ENCODE results near the gene XYLT1.

XYLT1 gene

DNA sequence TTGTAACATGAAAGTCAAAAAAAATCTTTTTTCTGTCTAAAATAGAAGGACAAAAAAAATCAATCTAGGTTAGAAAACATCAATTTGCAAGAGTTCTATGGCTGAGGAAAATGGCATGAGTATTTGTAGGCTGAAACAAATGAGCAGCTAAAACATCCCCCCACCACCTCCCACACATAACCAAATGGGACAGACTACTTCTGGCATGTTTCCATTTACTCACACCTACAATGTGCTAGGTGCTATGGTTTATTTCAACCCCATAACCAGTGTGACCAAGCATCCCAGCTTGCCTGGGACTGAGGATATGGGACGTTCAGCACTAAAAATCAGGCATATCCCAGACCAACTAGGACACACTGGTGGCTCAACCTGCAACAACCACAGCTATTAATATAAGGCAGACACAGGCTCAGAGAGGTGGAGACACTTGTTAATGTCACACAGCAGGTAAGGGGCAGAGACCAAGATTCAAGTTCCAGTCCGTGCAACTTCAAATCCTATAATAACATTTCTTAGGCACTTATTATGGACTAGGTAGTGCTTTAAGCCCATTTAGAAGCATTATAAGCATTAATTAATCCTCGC lies 96.0 kb downstream of the XYLT1 start:
- no peak for DNase-seq (ENCODE audit: low read depth, low spot score)

DNA sequence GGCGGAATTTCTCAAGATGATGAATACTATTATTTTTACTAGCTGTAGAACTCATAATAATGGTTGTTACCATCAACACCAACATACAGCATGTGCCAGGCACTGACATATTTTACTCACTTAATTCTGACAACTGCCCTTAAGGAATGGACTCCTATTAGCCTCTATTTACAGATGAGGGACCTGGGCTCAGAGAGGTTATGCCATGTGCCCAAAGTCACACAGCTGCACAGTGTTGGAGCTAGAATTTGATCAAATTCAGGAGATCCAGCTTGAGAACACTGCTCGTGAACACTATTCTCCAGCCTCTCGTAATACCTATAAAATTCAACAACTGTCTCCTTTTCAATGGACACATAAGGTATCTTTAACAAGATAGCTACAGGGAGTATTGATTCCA lies 97.2 kb downstream of the XYLT1 start:
- no peak for DNase-seq (ENCODE audit: low read depth, low spot score)

DNA sequence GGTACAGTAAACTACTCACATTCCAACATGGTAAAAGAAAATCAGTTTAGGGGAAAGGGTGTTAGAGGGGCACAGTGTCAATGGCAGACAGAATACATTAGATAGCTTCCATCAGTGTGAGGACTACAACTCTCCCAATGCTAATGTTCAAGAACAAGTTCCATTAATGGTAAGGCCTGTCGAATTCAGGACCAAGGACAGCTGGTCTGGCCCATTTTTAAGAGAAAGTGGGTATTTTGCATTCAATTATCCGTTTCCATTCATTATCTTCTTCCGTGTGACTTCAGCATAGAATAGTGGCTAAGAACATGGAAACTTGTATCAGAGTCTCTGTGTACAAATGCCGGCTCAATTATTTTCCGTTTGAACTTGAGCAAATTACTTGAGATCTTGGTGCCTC lies 98.4 kb downstream of the XYLT1 start:
- peak; percentile 51 for DNase-seq (ENCODE audit: low read depth, low spot score)

DNA sequence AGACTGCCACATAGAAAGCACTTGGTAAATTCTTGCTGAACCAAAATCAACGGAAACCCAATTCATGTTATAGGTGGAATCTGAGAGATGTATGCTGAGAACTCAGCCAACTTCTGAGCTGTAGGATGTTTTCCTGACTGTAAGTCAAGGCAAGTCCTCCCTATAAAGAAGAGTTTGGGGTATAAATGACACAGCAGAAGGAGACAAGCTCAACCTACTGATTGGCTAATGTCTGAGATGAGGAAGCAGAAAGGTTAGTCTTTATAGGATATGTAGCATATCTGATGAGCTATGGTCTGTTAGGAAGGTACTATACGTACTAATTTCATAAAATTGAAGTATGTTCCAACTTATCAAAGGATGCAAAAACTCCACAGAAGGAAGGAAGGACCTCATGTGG lies 99.5 kb downstream of the XYLT1 start:
- DNase-seq (ENCODE audit: low read depth, low spot score) = no peak

DNA sequence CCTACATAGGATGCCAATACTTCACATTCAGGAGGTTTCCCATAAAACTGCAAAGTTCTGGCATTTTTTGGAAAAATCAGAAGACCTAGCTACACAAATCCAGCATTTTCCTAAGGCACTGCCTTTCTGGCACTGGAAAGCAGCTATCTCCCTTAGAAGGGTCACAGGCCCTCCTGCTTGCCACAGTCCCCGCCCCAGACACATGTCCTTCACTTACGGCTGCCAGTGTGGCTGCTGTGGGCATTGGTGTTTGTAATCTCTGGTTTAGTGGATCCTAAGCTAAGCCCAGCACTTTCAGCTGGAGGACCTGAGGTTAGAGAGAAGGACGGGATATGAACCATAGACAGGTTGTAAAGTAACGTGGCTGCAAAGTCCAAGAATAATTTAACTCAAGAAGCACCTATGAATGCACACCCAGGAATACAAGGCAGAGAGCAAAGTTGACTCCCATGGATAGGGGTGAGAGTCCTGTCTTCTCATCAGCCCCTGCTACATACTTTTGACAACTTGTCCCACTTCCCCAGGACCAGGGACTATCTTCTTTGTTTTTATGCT lies 100.0 kb downstream of the XYLT1 start:
- DNase-seq (ENCODE audit: low read depth, low spot score) = no peak

DNA sequence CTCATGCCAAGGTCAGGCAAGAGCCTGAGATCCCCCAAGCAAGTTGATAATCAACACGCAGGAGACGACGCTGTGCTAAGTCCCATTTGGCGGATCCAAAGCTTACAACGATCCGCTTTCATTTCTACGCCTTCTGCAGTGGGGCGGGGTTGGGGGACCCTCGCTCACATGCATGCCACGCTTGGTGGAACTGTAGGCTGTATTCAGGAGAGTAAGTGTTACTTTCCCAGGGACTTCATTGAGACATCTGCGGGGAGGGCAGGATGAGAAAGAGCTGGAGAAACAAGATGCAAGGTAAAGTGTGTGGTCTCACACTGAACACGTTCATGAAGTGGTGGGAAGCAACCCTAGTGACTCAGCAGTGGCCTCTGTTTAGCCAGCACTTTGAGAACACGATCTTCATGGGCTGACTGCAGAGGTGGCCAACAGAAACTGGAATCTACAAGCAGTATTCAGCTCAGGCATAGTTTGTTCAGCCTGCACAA lies 100.5 kb downstream of the XYLT1 start:
- DNase-seq (ENCODE audit: low read depth, low spot score) = peak; percentile 43

DNA sequence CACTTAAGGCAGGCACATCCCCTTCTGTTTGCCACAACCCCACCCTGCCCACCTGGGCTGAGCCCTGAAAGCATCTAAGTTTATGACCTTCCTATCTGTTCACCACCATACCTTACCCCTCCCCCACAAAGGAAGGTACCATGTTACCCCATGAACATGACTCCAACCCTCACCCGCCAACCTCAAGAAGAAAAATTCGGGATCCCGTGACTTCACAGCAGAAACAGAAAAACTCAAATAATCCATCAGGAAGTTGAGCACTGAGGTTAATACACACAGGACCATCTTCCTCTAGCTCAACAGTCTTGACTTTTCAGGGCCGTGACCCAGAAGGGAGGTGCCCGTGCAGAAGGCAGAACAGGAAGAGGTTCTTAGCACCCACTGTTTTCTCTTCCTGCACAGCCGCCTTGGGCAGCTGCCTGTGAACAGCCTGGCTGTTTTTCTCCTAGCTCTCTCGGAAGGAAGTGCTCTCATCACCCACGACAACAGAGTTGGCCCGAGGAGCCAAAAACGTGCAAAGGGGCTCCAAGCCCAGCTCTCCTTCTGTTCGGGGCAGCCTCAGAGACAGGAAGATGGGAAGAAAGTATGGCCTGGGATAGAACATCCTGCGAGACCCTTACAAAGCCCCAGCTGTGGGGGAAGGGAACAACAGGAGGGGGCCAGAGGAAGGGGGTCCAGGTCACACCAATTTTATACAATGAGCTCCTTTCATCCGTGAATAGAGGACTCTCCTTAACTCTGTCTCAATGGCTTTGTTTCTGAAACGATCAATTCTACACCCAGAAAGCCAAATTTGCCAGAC lies 101.1 kb downstream of the XYLT1 start:
- no peak for DNase-seq (ENCODE audit: low read depth, low spot score)

DNA sequence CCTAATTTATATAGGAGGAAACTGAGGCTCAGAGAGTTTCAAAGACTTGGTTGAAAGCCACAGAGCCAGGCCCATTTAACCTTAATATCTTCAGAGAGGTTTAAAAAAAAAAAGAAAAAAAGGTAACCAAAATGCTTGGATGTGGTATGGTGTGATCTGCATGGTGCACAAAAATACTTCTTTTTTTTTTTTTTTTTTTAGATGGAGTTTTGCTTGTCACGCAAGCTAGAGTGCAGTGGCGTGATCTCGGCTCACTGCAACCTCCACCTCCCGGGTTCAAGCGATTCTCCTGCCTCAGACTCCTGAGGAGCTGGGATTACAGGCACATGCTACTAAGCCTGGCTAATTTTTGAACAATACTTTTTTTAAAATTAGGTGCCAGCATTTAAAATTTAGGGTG lies 101.8 kb downstream of the XYLT1 start:
- no peak for DNase-seq (ENCODE audit: low read depth, low spot score)

DNA sequence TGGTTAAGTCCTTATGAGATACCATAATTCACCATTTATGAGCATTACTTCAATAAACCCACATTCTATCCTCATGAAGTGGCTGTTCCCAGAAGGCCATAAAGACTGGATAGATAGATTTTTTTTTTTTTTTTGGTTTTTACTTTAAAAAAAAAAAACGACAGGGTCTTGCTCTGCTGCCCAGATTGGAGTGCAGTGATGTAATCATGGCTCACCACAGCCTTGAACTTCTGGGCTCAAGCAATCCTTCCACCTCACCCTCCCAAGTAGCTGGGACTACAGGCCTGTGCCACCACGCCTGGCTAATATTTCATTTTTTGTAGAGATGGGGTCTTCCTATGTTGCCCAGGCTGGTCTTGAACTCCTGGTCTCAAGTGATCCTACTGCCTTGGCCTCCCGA lies 102.3 kb downstream of the XYLT1 start:
- no peak for DNase-seq (ENCODE audit: low read depth, low spot score)

DNA sequence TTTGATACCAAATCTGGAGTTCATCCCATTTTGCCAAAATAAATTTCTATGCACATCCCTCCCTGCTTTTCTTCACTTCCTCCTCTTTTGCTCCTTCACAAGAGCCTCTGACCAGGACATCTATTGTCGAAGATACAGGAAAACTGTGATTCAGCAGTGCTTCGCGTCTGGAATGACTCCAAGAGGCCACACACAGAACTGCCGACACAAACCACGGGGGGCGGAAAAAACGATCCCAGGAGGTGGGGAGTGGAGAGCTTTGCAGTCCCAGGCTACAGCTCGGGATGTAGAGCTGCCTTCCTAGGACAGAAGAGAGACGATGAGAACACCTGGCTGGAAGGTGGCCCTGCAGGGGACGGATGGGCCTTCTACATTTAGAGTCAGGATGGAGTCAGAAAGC lies 102.8 kb downstream of the XYLT1 start:
- DNase-seq (ENCODE audit: low read depth, low spot score) = peak; percentile 80

DNA sequence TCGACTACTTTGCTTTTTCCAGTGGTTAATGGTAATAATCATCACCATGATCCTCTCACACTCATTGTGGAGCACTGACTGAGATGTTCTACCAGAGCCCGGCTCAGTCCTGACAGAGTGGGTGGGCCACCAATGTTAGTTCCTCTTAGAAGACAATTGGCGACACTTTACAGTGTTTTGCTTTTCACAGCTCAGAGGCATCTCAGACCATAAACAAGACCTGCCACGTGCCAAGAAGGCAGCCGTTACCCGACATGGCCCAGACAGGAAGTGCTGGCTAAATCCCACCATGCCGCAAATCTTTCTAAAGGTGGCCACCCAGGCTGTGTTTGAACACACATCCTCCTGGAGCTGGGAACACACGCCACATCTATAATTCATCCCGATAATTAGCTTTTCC lies 103.7 kb downstream of the XYLT1 start:
- no peak for DNase-seq (ENCODE audit: low read depth, low spot score)

DNA sequence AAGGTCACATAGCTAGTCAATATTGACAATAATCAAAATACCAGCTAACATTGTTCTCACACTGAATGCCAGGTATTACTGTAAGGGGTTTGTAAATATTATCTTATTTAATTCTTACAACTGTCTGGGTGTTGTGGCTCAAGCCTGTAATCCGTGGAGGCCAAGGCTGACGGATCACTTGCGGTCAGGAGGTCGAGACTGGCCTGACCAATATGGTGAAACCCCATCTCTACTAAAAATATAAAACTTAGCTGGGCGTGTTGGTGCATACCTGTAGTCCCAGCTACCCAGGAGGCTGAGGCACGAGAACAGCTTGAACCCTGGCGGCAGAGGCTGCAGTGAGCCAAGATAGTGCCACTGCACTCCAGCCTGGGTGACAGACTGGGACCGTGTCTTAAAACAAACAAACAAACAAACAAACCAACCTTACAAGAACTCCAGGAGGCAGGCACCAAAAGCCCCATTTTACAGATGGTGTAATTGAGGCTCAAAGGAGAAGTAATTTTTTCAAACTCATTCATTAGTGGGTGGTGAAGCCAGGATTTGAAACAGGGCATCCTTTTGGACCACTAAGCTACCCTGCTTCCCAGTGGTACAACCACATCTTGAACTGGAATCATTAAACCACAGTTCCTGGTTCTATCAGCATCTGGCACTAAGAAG lies 104.3 kb downstream of the XYLT1 start:
- no peak for DNase-seq (ENCODE audit: low read depth, low spot score)

DNA sequence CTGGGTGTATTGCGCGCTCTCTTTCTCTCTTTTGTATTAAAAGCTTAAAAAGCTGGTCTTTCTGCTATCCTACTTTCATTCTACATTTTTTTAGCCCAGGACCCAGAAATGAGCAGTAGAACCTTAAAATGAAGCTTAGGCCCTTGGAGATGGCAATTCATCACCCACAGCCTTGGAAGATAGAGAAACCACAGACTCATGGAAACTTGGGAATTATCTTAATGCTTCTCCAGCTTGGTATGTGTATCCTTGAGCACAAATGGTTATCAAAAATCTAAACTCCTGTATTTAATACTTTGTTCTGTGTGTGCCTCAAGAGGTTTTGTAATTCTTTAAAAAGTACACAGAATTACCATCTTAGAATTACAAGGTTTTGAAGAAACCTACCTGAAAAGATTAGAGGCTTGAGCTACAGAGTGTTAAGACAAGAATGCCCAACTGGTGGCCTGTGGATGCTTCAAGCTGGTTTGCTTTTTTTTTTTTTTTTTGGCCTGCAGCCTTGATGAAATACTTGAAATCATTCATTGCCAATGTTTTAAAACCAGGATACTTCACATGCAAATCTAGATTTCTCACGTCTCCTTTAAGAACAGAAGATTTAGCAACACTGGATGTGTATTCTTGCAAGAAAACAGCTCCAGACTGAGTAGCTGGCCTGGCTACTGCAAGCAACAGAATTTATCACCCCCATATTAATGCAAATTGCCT lies 105.0 kb downstream of the XYLT1 start:
- DNase-seq (ENCODE audit: low read depth, low spot score) = peak; percentile 28

DNA sequence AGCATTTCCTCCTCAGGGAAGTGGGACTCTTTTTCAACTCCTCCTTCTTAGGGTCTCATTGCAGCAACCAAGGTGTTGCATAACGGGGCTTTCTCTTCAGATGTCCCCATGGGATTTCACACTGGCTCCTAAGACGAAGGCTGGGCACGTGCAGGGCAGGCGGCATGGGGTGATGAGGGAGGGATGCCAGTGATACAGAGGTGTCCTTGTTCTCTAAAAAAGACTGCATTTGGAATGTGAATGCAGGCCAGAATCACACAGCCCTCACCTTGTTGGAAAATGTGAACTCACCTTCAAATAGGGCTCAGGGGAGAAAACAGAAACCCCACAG lies 105.6 kb downstream of the XYLT1 start:
- no peak for DNase-seq (ENCODE audit: low read depth, low spot score)

DNA sequence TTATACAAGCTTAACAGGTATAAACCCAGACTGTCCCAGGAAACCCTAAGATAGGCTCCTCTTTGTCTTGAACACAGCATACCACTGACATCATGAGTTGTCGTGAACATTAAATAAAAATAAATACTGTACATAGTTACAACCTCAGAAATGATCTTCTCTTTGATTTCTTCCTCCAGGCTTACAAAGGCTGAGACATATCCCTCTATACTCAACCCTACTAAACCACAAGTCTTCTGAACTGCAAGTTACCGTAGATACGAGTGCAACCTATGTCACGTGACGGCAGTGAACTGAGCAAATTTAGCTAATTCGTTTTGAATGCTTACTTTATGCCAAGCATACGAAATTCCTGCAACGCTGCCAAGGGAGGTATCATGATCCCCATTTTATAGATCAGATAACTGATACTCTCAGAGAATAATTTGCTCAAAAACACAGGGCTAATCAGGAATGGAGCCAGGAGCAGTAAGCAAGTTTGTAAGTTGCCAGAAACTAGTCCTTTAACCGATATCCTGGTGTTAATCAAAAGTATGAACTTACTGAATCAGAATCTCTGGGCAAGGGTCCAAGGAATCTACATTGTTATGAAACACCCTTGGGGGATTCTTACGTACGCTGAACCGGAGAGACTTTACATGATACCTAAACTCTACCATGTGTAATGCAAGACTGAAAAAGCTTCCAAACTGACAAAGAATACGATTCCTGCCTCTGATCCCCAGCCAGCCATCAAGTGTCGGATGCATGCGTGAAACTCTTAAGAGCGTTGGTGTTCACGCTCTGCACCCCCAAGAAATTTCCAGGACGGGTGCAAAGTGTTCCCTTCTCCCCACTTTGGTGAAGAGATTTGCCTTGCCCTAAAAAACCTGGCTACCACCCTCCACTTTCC lies 106.2 kb downstream of the XYLT1 start:
- peak; percentile 75 for DNase-seq (ENCODE audit: low read depth, low spot score)

DNA sequence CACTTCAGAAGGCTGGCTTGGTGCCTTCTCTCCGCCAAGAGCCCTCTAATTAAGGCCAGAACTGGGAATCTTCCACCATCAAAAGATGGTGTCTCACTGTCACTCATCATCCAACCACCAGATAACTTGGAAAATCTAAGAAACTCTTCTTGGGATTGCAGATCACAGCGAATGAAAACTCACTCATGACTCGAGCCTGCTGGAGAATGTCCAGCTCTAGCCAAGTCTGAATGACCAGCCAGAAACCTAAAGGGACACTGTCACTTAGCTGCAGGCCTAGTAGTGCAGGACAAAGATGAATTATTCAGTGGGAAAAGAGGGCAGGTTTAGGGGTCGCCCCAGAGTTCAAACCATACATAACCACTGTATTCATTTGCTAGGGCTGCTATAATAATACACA lies 107.8 kb downstream of the XYLT1 start:
- DNase-seq (ENCODE audit: low read depth, low spot score) = no peak

DNA sequence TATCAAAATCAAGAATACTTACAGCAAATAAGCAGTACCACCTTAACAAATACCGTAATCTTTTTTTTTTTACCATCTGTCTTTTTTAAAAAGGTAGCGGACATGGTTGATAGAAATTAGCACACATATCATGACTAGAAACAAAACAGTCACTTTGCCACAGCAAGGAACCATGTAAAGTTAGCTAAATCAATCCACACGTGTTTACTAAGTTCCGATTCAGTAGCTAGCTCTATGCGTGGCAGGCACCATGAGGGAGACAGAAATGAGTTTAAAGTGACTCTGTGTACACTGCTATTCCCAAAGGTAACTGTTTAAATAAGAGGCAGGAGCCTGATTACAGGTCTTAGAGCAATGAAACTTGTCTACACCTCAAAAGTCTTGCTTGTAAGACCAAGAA lies 108.6 kb downstream of the XYLT1 start:
- no peak for DNase-seq (ENCODE audit: low read depth, low spot score)

DNA sequence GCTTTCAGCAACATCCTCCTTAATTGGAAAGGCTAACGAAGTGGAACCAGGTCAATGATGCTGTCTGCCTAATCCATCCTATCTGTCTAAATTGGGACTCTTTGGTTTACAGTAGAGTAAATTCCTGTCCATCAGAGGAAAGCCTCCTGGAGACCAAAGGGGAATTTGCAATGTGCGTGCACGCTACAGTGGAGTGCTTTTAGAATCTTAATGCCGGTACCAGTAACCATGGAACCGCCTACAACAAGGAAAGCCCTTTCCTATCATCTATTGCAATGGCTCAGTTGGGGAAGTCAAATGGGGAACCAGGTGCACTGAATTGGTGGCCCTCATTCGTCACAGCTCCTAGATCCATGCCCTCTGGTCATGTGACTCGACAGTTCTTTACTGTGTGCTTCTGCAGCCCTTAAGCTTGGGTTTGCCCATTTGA lies 110.1 kb downstream of the XYLT1 start:
- DNase-seq (ENCODE audit: low read depth, low spot score) = no peak

DNA sequence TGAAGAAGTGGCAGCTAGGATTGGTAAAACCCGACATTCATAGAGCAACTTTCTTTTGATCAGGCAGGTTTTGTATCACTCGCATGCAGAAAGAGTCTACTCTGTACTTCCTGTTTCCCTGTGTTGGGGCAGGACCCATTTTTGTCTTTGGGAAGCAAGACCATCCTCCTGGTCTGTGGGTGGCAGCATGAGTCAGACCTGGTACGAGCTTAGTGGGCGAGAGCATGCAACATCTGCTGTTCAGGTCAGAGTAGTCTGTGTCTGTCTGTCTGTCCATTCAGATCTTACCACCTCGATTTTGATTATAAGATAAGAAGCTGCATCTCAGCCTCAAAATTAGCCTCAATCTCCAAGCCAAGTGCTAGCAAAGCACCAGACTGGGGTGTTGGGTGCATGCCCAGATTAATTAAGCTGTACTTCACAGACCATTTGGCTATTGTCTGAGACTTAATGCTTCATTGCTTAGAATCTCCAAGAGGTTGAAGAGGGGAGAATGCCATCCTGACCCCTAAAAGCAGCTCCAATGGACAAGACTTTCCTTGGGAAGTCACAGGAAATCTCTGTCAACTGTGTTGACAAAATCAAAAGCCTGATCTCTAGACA lies 110.9 kb downstream of the XYLT1 start:
- DNase-seq (ENCODE audit: low read depth, low spot score) = peak; percentile 37

DNA sequence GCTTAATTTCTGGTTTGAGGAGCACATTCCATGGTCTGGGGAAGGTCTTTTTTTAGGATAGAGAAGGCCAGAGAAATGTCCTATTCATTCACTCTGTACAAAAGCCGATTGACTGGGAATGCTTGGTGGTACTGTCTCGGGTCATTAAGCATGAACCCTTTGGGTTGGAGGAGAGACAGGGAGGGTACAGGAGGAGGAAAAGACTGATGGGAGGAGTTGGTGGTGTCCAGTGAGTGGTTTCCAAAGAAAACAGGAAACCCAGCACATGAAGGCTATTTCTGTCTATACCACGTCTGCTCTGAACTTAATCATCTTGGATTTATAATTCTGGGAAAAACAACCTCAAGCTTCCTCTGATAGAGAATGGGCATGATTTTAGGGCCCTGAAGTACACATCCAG lies 111.9 kb downstream of the XYLT1 start:
- peak; percentile 41 for DNase-seq (ENCODE audit: low read depth, low spot score)

DNA sequence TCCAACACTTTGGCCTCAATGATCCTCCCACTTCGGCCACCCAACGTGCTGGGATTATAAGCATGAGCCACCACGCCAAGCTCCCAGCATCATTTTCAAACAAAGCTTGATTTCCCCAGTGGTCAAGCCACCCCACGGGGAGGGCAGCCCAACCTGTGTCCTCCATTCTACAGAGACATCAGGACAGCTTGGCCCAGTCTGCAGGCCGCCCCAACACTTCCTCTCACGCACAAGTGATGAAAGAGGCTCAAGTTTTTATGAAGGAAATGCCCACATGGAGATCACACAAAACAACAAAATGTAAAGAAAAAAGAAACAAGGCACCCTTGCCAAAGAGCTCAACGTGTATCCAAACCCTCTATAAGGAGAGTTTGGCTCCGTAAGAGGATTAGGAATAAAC lies 112.4 kb downstream of the XYLT1 start:
- no peak for DNase-seq (ENCODE audit: low read depth, low spot score)
